Nephron progenitor cell (in vitro differentiated cells): ENCODE data around the gene SCYGR6.

Experiments
- DNase-seq: peaks from one replicate; pipeline ENCODE4 v3.0.0; 2021
- H3K27ac Mint-ChIP-seq: 2 replicates; pipeline ENCODE4 v1.8.0; 2021; ENCODE audit warnings: mild to moderate bottlenecking, moderate library complexity, mixed read lengths
- H3K27me3 Mint-ChIP-seq: 2 replicates; pipeline ENCODE4 v1.8.0; 2021; ENCODE audit warnings: mild to moderate bottlenecking, low read depth, mixed read lengths; ENCODE audit not compliant: poor library complexity
- H3K36me3 Mint-ChIP-seq: 2 replicates; pipeline ENCODE4 v1.8.0; 2021; ENCODE audit warnings: low read depth, mixed read lengths
- H3K4me1 Mint-ChIP-seq: 2 replicates; pipeline ENCODE4 v1.8.0; 2021; ENCODE audit warnings: mixed read lengths
- H3K4me3 Mint-ChIP-seq: 2 replicates; pipeline ENCODE4 v1.8.0; 2021; ENCODE audit warnings: mild to moderate bottlenecking, moderate library complexity, mixed read lengths
- H3K9me3 Mint-ChIP-seq: 2 replicates; pipeline ENCODE4 v1.8.0; 2021; ENCODE audit warnings: mild to moderate bottlenecking, moderate library complexity, mixed read lengths
- TF ChIP-seq, protein P1 (sequence below): fragments of 200-600 bp; sonication (generic); IDR thresholded peaks from 2 replicates; pipeline ENCODE4 v1.5.0; 2021; ENCODE audit warnings: antibody characterized with exemption

Gene SCYGR6

DNA sequence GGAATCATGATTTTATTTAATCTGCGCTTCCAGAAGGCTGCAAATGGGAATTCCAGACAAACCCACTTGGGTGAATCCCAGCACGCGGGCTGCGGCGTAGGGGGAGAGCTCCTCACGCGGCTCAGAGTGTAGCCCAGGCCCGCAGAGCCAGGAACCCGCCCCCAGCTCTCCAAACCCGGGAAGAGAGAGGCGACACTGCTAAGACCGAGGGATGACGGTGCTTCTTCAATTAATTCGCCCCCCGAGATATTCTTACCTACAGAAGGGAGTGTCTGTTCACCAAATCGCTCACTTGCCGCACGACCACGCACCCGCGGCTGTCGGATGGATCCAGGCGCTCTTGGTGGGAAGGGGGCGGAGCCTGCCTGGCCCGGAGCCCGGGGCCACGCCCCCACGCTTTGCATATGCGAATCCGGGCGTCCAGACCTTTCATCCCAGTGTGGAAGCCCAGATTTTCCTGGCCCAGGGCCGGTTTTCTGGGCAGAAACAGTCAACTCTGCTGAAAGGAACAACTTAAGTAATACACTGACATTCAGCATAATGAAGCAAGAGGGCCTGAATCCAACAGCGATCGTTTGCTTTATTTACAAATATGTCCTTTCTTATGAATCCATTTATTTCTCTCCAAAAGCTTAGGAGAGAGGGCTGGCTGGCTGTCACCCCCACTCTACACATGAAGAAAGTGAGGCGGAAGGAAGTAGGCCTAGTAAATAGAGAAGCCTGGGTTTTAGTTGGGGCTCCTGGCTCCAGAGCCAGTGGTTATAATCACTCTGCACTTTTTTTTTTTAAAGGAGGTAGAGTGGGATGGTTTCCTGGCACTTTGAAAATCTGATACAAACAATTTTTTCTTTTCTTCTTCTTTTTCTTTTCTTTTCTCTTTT is 6.6 kb downstream of the SCYGR6 start, which contains the start of gene SLC19A3:
Gene SLC19A3 (minus strand): TSS at position 342 of the 881 bp plus-strand sequence. CDS start 15,710 bp downstream, outside the sequence.
- Mint-ChIP-seq H3K9me3 (no peaks in the 10 kb centered on the region), H3K4me3 (peak within 1 kb of the TSS; percentile 81), H3K36me3 (no peaks in the 10 kb centered on the region), H3K27me3 (peaks cover 38% of the 10 kb centered on the region), H3K4me1 (peaks cover 10% of the 10 kb centered on the region), H3K27ac (no peak within 1 kb of the TSS)
- DNase-seq: peak; percentile 88
- TF ChIP-seq, protein P1, sequence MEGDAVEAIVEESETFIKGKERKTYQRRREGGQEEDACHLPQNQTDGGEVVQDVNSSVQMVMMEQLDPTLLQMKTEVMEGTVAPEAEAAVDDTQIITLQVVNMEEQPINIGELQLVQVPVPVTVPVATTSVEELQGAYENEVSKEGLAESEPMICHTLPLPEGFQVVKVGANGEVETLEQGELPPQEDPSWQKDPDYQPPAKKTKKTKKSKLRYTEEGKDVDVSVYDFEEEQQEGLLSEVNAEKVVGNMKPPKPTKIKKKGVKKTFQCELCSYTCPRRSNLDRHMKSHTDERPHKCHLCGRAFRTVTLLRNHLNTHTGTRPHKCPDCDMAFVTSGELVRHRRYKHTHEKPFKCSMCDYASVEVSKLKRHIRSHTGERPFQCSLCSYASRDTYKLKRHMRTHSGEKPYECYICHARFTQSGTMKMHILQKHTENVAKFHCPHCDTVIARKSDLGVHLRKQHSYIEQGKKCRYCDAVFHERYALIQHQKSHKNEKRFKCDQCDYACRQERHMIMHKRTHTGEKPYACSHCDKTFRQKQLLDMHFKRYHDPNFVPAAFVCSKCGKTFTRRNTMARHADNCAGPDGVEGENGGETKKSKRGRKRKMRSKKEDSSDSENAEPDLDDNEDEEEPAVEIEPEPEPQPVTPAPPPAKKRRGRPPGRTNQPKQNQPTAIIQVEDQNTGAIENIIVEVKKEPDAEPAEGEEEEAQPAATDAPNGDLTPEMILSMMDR: no peak

DNA sequence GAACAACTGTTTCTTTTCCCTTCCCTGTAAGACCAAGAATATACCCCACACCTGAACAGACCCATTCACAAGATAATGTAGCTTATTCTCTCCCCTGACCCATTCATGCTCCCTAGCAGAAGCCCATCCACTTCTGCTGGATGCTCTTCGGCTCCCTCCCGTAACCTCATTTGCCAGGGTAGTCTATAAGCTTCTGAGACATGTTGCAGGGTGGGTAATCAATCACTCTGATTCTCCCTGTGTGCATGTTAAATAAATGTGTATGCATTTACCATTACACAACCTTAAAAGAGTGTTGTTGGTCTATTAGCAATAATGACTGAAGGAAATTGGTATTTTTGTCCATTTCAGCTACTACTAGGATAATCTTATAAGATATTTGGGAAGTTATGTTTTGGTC is 8.1 kb downstream of the SCYGR6 start:
- Mint-ChIP-seq H3K36me3 (no peaks in the 10 kb centered on the region), H3K9me3 (no peaks in the 10 kb centered on the region), H3K27ac (no peak overlapping the region), H3K4me3 (no peak overlapping the region), H3K4me1 (no peaks in the 10 kb centered on the region), H3K27me3 (peaks cover 38% of the 10 kb centered on the region)
- TF ChIP-seq, protein P1: no peak
- no peak for DNase-seq

DNA sequence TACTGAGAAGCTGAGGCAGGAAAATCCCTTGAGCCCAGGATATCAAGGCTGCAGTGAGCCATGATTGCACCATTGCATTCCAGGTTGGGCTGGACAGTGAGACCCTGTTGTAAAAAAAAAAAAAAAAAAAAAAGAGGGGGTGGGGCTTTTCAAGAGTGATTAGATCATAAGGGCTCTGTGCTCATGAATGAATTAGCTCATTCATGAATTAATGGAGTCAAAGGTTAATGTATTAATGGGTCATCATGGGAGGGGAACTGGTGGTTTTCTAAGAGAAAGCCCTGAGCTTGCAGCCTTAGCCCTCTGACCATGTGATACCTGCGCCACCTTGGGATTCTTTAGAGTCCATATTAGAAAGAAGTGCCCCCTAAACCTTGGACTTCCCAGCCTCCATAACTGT is 11.3 kb downstream of the SCYGR6 start:
- Mint-ChIP-seq H3K4me3 (no peak overlapping the region), H3K27me3 (peaks cover 34% of the 10 kb centered on the region), H3K4me1 (no peaks in the 10 kb centered on the region), H3K36me3 (no peaks in the 10 kb centered on the region), H3K27ac (no peak overlapping the region), H3K9me3 (no peaks in the 10 kb centered on the region)
- TF ChIP-seq, protein P1: no peak
- no peak for DNase-seq

DNA sequence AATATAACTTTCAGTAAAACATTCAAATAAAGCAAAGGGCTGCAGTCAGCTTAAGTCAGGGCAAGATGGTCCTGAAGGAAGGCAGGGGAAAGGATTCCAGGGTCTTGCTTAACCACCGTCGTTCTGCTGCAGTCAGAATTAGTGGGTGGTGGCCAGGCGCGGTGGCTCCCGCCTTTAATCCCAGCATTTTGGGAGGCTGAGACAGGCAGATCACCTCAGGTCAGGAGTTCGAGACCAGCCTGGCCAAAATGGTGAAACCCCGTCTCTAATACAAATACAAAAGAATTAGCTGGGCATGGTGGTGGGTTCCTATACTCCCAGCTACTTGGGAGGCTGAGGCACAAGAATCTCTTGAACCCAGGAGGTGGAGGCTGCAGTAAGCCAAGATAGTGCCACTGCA is 13.6 kb downstream of the SCYGR6 start:
- no peaks in the 10 kb centered on the region for H3K9me3 Mint-ChIP-seq
- H3K4me1 Mint-ChIP-seq: no peaks in the 10 kb centered on the region
- H3K27me3 Mint-ChIP-seq: peaks cover 15% of the 10 kb centered on the region
- H3K4me3 Mint-ChIP-seq: no peak overlapping the region
- no peak for DNase-seq
- H3K36me3 Mint-ChIP-seq: no peaks in the 10 kb centered on the region
- no peak overlapping the region for H3K27ac Mint-ChIP-seq
- TF ChIP-seq, protein P1: no peak

DNA sequence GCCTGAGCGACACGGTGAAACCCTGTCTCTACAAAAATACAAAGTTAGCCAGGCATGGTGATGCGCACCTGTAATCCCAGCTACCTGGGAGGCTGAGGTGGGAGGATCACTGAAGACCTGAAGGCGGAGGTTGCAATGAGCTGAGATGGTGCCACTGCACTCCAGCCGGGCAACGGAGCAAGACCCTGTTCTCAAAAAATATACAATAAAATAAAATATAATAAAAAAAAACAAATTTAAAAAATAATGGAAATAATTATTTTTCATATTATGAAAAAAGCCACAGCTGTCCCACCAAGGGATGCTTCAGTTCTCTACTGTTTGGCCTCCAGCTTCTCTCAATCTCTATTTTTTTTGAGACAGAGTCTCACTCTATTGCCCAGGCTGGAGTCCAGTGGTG is 17.2 kb downstream of the SCYGR6 start:
- Mint-ChIP-seq H3K27ac (no peak overlapping the region), H3K9me3 (peaks cover 4% of the 10 kb centered on the region), H3K36me3 (no peaks in the 10 kb centered on the region), H3K4me3 (no peak overlapping the region), H3K4me1 (no peaks in the 10 kb centered on the region), H3K27me3 (peaks cover 7% of the 10 kb centered on the region)
- DNase-seq: no peak
- TF ChIP-seq, protein P1: no peak

DNA sequence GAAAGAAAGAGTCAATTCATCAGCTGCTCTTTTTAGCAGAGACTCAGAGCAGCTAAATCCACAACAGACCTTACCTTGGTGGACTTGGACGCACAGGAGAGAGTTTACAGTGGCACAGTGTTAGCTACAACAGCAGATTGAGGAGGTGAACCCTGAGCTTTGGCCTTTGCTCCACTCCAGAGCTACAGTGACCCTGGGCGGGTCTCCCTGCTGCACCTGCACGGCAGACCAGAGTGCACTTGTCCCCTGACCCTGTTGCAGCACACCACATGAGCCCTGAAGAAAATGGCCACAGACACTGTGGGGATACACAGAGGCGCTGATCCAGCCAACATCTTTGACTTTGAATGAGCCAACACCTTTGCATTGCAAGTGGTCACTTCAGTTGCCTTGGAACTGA is 17.7 kb downstream of the SCYGR6 start:
- no peaks in the 10 kb centered on the region for H3K36me3 Mint-ChIP-seq
- no peak for DNase-seq
- no peak overlapping the region for H3K4me3 Mint-ChIP-seq
- H3K4me1 Mint-ChIP-seq: no peaks in the 10 kb centered on the region
- H3K27ac Mint-ChIP-seq: no peak overlapping the region
- peaks cover 7% of the 10 kb centered on the region for H3K27me3 Mint-ChIP-seq
- TF ChIP-seq, protein P1: no peak
- H3K9me3 Mint-ChIP-seq: peaks cover 4% of the 10 kb centered on the region
